ENCODE data around the gene PLIN4.

Gene PLIN4

GRCh38 chr19:4492337-4493103 is 25.8 kb downstream of the PLIN4 start:
- DNase-seq (ENCODE audit: low read depth in 2 of 2), result no peak

GRCh38 chr19:4491446-4491845 is 26.8 kb downstream of the PLIN4 start:
- DNase-seq (ENCODE audit: low read depth in 2 of 2), result no peak

- DNase-seq (ENCODE audit: low read depth in 2 of 2), result no peak
These were observed 29.8 kb downstream of the PLIN4 start for GRCh38 chr19:4488496-4488895.

- no peak for DNase-seq (ENCODE audit: low read depth in 2 of 2)
These were observed 30.7 kb downstream of the PLIN4 start for GRCh38 chr19:4487572-4487971.

GRCh38 chr19:4483385-4483784 is 34.9 kb downstream of the PLIN4 start:
- no peak for DNase-seq (ENCODE audit: low read depth in 2 of 2)

GRCh38 chr19:4482721-4483364 is 35.4 kb downstream of the PLIN4 start:
- no peak for DNase-seq (ENCODE audit: low read depth in 2 of 2)

GRCh38 chr19:4477034-4477801 is 41.1 kb downstream of the PLIN4 start:
- no peak for DNase-seq (ENCODE audit: low read depth in 2 of 2)

- DNase-seq (ENCODE audit: low read depth in 2 of 2), result no peak
These were observed 43.7 kb downstream of the PLIN4 start for GRCh38 chr19:4474514-4475022.

GRCh38 chr19:4473763-4474513 is 44.3 kb downstream of the PLIN4 start:
- DNase-seq (ENCODE audit: low read depth in 2 of 2), result no peak

- no peak for DNase-seq (ENCODE audit: low read depth in 2 of 2)
These were observed 45.1 kb downstream of the PLIN4 start for GRCh38 chr19:4473011-4473762.

- no peak for DNase-seq (ENCODE audit: low read depth in 2 of 2)
These were observed 45.9 kb downstream of the PLIN4 start, which contains the start of gene HDGFL2 for GRCh38 chr19:4472174-4472974. TSS of gene HDGFL2 (plus strand) at chr19:4472297. CDS start at chr19:4472351, 54 bp downstream.

- DNase-seq (ENCODE audit: low read depth in 2 of 2), result peak; percentile 89 to 95
These were observed 46.7 kb downstream of the PLIN4 start for GRCh38 chr19:4471403-4472173.

GRCh38 chr19:4467835-4468234 is 50.5 kb downstream of the PLIN4 start:
- DNase-seq (ENCODE audit: low read depth in 2 of 2), result no peak

- DNase-seq (ENCODE audit: low read depth in 2 of 2), result no peak
These were observed 53.3 kb downstream of the PLIN4 start for GRCh38 chr19:4464815-4465581.

GRCh38 chr19:4457654-4458395 is 60.5 kb downstream of the PLIN4 start, which contains the start of gene UBXN6:
TSS of gene UBXN6 (minus strand) at chr19:4457794. CDS start at chr19:4457697, 97 bp downstream.
- peak; percentile 93 to 94 for DNase-seq (ENCODE audit: low read depth in 2 of 2)

- DNase-seq (ENCODE audit: low read depth in 2 of 2), result peak; percentile 14 to 30
These were observed 61.2 kb downstream of the PLIN4 start for GRCh38 chr19:4456843-4457653.

- DNase-seq (ENCODE audit: low read depth in 2 of 2), result no peak
These were observed 61.8 kb downstream of the PLIN4 start for GRCh38 chr19:4456476-4456842.
